HL-60/S4 treated with retinoic acid at 250 ng/mL for 4 days and 3 days (cell line): ENCODE measurements around the gene TLX2.

Experiments used
- in situ Hi-C: fragments of 300-500 bp; cut with MboI; formaldehyde crosslinking; loops from 2 replicates; pipeline ENCODE4 v1.7.0; 2022; ENCODE audit warnings: low sequenced_read_pairs

The TLX2 gene

GRCh38 chr2:74495440-74495839 is 18.8 kb upstream of the TLX2 start:
- in situ Hi-C loops, result no loop called here

- in situ Hi-C loops, result no loop called here
These were observed 17.1 kb upstream of the TLX2 start for GRCh38 chr2:74496997-74497776.

GRCh38 chr2:74497777-74498499 is 16.3 kb upstream of the TLX2 start:
- in situ Hi-C loops, result no loop called here

- in situ Hi-C loops, result no loop called here
These were observed 15.6 kb upstream of the TLX2 start for GRCh38 chr2:74498500-74499266.

GRCh38 chr2:74499267-74499939 is 14.8 kb upstream of the TLX2 start, which contains the start of gene LBX2:
TSS of gene LBX2 (minus strand) at chr2:74499603. CDS start at chr2:74499537, 66 bp downstream.
- in situ Hi-C loops, result no loop called here

- in situ Hi-C loops, result no loop called here
These were observed 14.2 kb upstream of the TLX2 start for GRCh38 chr2:74499940-74500577.

GRCh38 chr2:74500578-74500946 is 13.7 kb upstream of the TLX2 start:
- in situ Hi-C loops, result no loop called here

GRCh38 chr2:74501335-74502071 is 12.7 kb upstream of the TLX2 start:
- in situ Hi-C loops, result no loop called here

- in situ Hi-C loops, result no loop called here
These were observed 12.0 kb upstream of the TLX2 start for GRCh38 chr2:74502147-74502719.

- in situ Hi-C loops, result no loop called here
These were observed 11.3 kb upstream of the TLX2 start for GRCh38 chr2:74502720-74503505.

- in situ Hi-C loops, result no loop called here
These were observed 10.5 kb upstream of the TLX2 start for GRCh38 chr2:74503506-74504475.

GRCh38 chr2:74504591-74504990 is 9.7 kb upstream of the TLX2 start:
- in situ Hi-C loops, result no loop called here

GRCh38 chr2:74505448-74506246 is 8.6 kb upstream of the TLX2 start:
- in situ Hi-C loops, result no loop called here

- in situ Hi-C loops, result no loop called here
These were observed 6.9 kb upstream of the TLX2 start, which contains the start of gene PCGF1 for GRCh38 chr2:74507145-74507925. TSS of gene PCGF1 (minus strand) at chr2:74507695. CDS start at chr2:74507668, 27 bp downstream.

GRCh38 chr2:74507926-74508520 is 6.2 kb upstream of the TLX2 start:
- in situ Hi-C loops, result no loop called here
